Measurements from ENCODE around the gene TRIM40.
"Not testable (repeated sequence)": the region's sequence is repeated elsewhere in the genome, so short reads cannot be mapped to it uniquely, and the experiment has no call there.

Gene TRIM40

DNA sequence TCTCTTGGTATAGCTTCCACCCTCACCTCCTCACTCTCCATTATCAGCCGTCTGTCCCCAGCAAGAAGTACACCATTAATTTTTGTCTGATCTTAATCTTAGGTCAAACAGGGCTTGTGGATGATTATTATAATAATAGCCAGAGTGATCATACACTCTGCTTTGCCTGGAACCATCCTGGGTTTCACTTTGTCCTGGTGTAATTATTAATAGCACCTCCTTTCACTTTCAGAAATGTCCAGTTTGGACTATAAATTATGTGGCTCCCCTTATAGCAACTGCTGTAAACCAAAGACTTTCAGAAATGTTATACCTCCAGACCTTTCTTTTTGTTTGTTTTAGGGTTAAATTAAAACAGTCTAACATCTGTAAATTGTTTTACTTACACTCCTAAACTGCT is 22.1 kb upstream of the TRIM40 start:
- DNase-seq, result no peak

- DNase-seq, result no peak
Measured at GRCh38 chr6:30116724-30117123, 19.2 kb upstream of the TRIM40 start.

DNA sequence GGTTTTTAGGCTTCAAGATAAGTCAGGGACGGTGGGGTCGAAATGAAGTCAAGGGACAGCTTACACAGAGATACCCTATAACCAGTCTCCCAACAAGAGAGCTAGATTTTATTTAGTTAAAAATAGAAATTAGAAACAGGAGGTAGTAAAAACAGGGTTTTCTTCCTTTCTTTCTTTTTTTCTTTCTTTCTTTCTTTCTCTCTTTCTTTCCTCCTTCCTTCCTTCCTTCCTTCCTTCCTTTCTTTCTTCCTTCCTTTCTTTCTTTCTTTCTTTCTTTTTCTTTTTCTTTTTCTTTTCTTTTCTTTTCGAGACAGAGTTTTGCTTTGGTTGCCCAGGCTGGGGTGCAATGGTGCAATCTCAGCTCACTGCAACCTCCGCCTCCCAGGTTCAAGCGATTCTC is 17.2 kb upstream of the TRIM40 start:
- DNase-seq, result not testable (repeated sequence)

DNA sequence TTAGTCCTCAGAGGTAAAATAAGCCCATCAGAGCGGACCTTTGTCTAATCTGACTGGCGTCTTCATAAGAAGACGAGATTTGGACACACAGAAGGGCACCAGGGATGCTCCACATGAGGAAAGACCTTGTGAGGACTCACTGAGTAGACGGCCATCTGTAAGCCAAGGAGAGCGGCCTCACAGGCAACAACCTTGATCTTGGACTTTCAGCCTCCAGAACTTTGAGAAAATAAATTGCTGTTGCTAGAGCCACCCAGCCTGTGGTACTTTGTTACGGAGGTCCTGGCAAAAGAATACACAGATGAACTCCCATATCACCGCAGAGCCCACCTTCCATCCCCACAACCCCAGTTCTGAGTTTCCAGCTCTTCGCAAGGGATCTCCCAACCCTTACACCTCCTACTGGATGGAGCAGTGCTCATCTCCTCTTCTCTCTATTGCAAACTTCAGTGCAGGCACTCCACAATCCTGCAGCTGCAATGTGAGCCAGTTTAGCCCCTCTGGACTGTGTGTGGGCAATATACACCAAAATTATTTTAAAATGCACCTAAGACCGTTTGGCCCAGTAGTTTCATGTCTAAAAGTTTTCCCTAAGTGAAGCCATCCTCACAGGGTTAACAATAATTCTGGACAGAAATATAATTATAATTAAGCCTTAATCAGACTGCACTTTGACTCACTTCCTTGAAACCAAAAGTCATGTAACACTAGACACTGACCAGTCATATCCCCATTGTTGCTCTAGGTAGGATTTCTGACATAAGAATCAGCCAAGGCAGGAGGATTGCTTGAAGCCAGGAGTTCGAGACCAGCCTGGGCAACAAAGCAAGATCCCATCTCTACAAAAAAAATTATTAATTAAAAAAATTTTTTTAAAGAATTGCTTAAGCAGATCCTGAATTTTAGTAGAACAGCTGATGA is 14.2 kb upstream of the TRIM40 start:
- no peak for DNase-seq

- DNase-seq, result no peak
Measured at GRCh38 chr6:30122515-30122914, 13.4 kb upstream of the TRIM40 start.

- no peak for DNase-seq
Measured at GRCh38 chr6:30127238-30128093, 8.5 kb upstream of the TRIM40 start.

DNA sequence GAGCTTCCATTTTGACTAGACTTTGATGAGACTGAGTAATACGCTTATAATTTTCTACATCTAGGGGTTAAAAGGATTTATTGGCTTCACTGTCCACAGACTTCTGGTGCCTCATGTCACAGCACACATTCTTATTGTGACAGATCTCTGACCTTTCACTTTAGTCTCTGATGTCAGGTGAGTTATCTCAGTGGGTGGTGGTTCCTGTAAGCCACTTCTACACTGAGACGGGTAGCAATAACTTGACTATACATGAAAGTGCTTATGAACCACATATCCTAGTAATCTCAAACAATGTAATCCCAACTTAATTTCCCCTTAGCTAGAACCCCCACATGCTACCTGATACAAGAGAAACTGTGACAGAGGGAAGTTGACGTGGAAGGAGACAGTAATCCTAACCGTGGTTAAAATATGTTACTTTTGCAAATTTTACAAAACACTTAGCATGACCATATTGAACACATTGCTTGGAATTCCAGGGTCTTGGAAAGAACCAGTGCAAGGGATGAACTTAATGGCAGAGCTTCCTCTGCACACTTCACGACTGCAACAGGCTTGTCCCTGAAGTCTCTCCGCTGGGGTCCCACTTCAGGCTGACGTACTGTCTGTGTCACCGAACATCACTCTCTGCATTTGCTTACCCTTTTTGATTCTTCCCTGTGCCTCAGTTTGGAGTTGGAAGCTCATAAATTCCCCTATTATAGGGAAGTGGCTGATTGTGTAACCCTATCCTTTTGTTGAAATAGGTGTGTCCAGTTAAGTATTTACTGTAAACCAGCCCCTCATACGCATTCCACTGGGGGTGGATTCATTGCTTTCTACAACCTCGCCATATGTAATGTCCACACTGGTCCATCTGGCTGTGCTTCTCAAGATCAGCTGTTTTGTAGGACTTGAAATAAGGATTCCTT is 6.4 kb upstream of the TRIM40 start:
- DNase-seq, result no peak

DNA sequence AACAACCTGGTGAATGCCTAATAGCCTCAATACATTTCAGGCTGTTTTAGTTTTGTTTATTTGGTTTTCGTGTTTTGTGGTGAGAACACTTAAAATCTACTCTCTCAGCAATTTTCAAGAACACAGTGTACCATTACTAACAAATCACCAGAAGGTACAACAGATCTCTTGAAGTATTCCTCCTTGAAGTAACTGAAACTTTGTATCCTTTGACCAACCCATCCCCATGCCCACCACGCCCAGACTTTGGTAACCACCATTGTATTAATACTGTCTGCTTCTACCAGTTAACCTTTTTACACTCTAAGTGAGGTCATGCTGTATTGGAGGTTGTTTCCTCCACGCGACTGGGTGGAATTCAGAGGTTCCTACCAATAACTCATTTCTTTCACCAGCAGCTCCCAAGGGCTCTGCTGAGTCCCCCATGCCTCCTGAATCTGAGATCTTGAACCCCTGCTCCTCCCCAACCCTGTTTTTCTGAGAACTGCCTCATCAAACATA is 5.7 kb upstream of the TRIM40 start:
- no peak for DNase-seq

- peak; percentile 65 for DNase-seq
Measured at GRCh38 chr6:30130887-30131862, 4.8 kb upstream of the TRIM40 start.

- DNase-seq, result no peak
Measured at GRCh38 chr6:30131947-30132497, 3.9 kb upstream of the TRIM40 start.

- DNase-seq, result no peak
Measured at GRCh38 chr6:30135147-30135546, 793 bp upstream of the TRIM40 start.

DNA sequence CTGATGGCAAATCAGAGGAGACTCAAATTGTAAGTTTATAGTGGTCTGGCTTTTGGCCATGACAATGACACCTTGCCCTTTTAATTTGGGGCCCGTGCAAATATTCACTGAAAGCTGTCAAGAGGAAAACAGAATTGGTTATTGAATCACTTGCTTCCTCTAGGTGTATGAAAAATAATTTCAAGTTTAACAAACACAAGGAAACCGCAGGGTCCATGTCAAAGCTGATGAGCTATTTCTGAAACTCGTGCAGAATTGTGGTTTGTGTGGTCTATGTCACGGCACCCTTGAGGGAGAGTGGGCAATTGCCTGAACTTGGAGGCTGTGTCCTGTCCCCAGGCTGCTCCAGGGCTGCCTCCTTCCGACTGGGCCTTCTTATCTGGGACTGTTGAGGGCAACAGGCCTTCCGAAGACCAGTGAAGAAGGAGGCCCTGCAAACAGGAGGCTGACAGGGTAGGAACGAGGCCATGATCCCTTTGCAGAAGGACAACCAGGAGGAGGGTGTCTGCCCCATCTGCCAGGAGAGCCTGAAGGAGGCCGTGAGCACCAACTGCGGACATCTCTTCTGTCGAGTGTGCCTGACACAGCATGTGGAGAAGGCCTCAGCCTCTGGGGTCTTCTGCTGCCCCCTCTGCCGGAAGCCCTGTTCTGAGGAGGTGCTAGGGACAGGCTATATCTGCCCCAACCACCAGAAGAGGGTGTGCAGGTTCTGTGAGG is 788 bp downstream of the TRIM40 start:
- DNase-seq, result no peak

DNA sequence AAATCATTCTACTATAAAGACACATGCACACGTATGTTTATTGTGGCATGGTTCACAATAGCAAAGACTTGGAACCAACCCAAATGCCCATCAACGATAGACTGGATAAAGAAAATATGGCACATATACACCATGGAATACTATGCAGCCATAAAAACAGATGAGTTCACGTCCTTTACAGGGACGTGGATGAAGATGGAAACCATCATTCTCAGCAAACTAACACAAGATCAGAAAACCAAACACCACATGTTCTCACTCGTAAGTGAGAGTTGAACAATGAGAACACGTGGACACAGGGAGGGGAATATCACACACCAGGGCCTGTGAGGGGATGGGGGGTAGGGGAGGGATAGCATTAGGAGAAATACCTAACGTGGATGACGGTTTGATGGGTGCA is 4.3 kb downstream of the TRIM40 start:
- DNase-seq, result not testable (repeated sequence)

- no peak for DNase-seq
Measured at GRCh38 chr6:30142665-30143064, 6.7 kb downstream of the TRIM40 start.

DNA sequence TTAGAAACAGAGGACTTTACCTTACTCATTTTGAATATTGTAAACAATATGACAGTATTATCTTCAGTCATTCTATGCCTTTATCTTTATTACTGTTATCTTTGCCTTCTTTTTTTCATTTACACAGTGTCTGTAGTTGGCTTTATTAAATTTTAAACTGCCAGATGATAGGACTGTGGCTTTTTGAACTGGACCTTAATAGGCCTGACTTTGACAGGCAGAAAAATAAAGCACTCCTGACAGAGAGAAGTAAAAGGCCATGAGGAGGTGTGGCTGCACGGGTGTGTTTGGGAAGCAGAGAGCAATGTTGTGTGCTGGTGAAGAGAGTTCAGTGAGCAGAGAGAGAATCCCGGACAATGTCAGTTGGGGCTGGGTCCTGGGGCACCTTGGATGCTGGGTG is 7.8 kb downstream of the TRIM40 start:
- no peak for DNase-seq

- DNase-seq, result no peak
Measured at GRCh38 chr6:30144811-30145210, 8.9 kb downstream of the TRIM40 start.

DNA sequence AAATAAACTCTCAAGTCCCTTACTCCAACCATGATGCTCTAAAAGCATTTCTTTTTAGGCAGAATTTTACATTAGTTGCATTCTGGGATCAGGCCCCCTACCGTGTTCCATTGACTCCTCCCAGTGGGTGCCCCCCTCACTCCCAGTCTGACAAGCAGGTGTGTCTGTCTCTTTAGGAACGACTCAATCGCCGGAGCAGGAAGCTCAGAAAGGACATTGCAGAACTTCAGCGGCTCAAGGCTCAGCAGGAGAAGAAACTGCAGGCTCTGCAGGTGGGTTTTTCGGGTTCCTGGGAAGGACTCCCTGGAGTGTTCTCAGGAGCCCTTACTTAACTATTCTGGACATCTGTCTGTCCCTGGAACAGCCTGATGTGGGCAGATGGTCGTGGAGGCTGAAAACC is 9.9 kb downstream of the TRIM40 start:
- DNase-seq, result no peak

GRCh38 chr6:30147096-30147495 is 11.2 kb downstream of the TRIM40 start:
- no peak for DNase-seq

DNA sequence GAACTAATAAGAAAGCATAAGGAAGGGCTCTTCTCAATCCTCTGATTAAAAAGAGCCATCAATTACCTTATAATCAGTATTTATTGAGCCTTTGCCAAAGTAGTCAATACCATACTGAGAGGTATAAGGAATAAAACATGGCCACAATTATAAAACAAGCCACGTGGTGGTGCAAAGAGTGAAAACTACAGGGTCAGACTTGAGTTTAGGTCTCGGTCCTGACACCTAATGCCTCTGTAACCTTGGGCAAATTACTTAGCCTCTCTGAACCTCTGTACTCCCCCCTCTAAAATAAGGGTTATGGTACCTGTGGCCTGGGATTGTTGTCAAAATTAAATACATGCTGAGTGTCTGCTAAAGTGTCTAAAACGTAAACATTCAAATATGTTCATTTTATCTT is 13.3 kb downstream of the TRIM40 start:
- DNase-seq, result no peak

- no peak for DNase-seq
Measured at GRCh38 chr6:30149858-30150550, 14.1 kb downstream of the TRIM40 start.
